Right cardiac atrium (tissue), 5 donors: ENCODE results near the gene NXNL1. TPM values are rescaled to one million over a fixed set of nuclear protein-coding genes. Genes with fewer than 3 reads are reported as not detected.
"Not testable (repeated sequence)": the region's sequence is repeated elsewhere in the genome, so short reads cannot be mapped to it uniquely, and the experiment has no call there.

ENCODE experiments used
- ATAC-seq, 2 donors: fragments of 200-7000 bp; cut with Tn5 transposase; one replicate each; pipeline versions ENCODE4 v1.8.0 to v1.9.1; 2020; ENCODE audit warnings: moderate library complexity in 2 of 2, mild to moderate bottlenecking in 1 of 2
- DNase-seq, 3 donors: peaks; one replicate each; pipeline ENCODE4 v3.0.0-alpha.2; 2020
- H3K27ac ChIP-seq: one replicate; pipeline ENCODE4 v1.5.1; 2013; ENCODE audit warnings: mild to moderate bottlenecking, low read length, control low read depth, moderate library complexity
- H3K27me3 ChIP-seq: one replicate; pipeline ENCODE4 v1.6.1; 2013; ENCODE audit not compliant: control insufficient read depth, insufficient read depth
- H3K4me1 ChIP-seq: one replicate; pipeline ENCODE4 v1.6.1; 2013; ENCODE audit warnings: low read length; ENCODE audit not compliant: control insufficient read depth, insufficient read depth
- H3K4me3 ChIP-seq: one replicate; pipeline ENCODE4 v1.5.1; 2013; ENCODE audit warnings: low read length, control low read depth
- H3K9me3 ChIP-seq: one replicate; pipeline ENCODE4 v1.6.1; 2013; ENCODE audit warnings: low read length; ENCODE audit not compliant: control insufficient read depth
- WGBS: extraction: QIAGEN DNeasy Blood & Tissue Kit; methylation state at CpG from one replicate; pipeline ENCODE4 v1.1.7; 2013; 5-methylcytosine and 5-hydroxymethylcytosine counted together
- intact Hi-C, 4 donors: fragments of 100-400 bp; cut with DNase I; formaldehyde crosslinking; loops; one replicate each; pipeline versions ENCODE4 v1.11.0 to v1.14.0; 2022 to 2023
- long read RNA-seq, 4 donors: library from polyadenylated mRNA; unstranded; transcript quantifications; one replicate each; pipeline ENCODE4 v2.0.0, GENCODE V29; 2020 to 2021
- polyA plus RNA-seq: library from polyadenylated mRNA; stranded (reverse); fragments of 200-250 nt; gene quantifications from one replicate; pipeline ENCODE4 v1.2.3, GENCODE V29; 2013
- total RNA-seq, 4 donors: library from RNA; stranded (reverse); fragmentation: NEBNext Ultra II Directional; extraction: Animal tissue kit (Norgen Biotek cat#: 25700); gene quantifications; one replicate each; pipeline ENCODE4 v1.2.1, GENCODE V29; 2021
- donor health status: healthy with polysubstance abuse.
- donor health status: DM: no; HTN: yes; CAD: no.
- donor health status: DM: no; HTN: no; CAD: no.
- donor health status: DM: no; HTN: yes; CAD: no; lungs with severe emphysema.
- donor health status: DM: yes; HTN: yes; CAD: no.

Gene NXNL1
- total RNA-seq (under 1 TPM in 2 of 4 donors, not detected in 2; 0.29 to 0.45 TPM), polyA plus RNA-seq (0.63 TPM)
- long read RNA-seq, donor 1, partial matches to known transcripts: 0 of 1 reads
- long read RNA-seq, donor 1, other reads (novel, unspliced or antisense): 1 of 1 reads
- long read RNA-seq, donor 2: 0 reads
- long read RNA-seq, donor 3: 0 reads
- long read RNA-seq, donor 4: 0 reads

DNA sequence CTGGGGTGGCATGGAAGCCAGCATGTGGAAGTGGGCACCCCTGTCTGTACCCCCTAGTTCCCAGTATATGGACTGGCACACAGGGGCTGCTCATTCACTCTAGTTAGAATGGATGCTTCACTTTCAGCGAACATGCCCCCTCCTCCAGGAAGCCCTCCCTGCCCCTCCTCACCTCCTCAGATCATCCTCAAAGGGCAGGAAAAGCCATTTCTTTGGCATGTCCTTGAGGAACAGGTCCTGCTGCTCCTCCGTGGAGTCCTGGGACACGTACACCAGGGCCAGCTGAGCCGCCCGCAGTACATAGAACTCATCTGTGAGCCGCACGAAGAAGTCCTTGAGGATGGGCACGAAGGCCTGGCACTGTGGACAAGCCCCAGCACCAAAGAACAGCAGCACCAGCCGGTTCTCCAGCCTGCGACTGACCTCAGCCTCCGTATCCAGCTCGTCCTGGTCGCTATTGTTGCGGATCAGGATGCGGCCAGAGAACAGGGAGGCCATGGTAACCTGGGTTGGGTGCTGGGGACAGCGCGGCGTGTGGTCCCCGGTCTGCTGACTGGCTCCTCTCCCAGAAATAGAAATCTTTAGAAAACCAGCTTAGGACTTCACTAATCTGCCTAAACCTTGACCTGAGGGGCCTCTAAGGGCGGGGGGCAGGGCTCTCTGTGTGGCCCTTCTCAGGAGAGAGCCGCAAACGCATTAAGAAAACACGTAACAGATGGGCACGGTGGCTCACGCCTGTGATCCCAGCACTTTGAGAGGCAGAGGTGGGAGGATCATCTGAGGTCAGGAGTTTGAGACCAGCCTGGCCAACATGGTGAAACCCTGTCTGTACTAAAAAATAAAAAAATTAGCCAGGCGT lies at the start of gene NXNL1:
NXNL1 (minus strand) TSS at position 555 of the 859 bp plus-strand sequence; CDS start at position 498, 57 bp downstream.
- WGBS: 85% methylated on average over 26 of the region's 26 CpGs
- Histone ChIP-seq H3K9me3 (no peaks in the 10 kb centered on the region), H3K27ac (no peak within 1 kb of the TSS), H3K27me3 (no peaks in the 10 kb centered on the region), H3K4me1 (no peaks in the 10 kb centered on the region), H3K4me3 (no peak within 1 kb of the TSS)
- intact Hi-C loops: loop anchor here in 1 of 4 donors (10.0 kb wide), 1 partner anchor 66 kb away; the partner anchor contains the start of gene CCDC194
- peak in 1 of 2 donors; percentile 40 for ATAC-seq
- peak in 1 of 3 donors; percentile 20 for DNase-seq

- ATAC-seq, H3K27me3 ChIP-seq, intact Hi-C loops, H3K4me1 ChIP-seq, H3K4me3 ChIP-seq, H3K9me3 ChIP-seq: not testable (repeated sequence)
- peak in 1 of 3 donors; percentile 7 for DNase-seq
- WGBS: 94% methylated on average over 3 of the region's 3 CpGs
- H3K27ac ChIP-seq: peak overlapping the region; percentile 56
Observed at GRCh38 chr19:17508558-17508933, 47.8 kb upstream of the NXNL1 start.

DNA sequence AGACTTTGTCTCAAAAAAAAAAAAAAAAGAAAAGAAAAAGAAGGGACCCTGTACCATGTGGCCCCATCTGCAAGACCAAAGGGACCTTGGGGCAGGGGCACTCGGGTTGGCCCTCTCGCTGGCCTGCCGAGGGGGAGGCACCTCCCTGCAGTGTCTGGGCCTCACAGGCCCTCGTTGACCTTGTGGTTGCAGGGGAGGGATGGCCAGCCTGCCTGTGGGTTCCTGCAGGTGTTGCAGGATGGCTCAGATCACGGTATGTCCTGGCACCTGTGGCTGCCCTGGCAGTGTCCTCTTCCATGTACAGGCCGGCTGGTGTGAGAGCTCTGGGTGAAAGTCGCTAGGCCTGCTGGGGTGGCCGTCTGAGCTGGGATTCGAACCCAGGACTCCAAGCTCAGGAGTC lies 46.0 kb upstream of the NXNL1 start:
- H3K4me3 ChIP-seq: no peak overlapping the region
- DNase-seq (peak in 1 of 3 donors; percentile 50), ATAC-seq (no peak)
- intact Hi-C loops: no loop called here
- H3K4me1 ChIP-seq: peaks cover 7% of the 10 kb centered on the region
- 78% methylated on average over 9 of the region's 9 CpGs for WGBS
- H3K27ac ChIP-seq: no peak overlapping the region
- no peaks in the 10 kb centered on the region for H3K9me3 ChIP-seq
- H3K27me3 ChIP-seq: no peaks in the 10 kb centered on the region

GRCh38 chr19:17505223-17505622 lies 44.5 kb upstream of the NXNL1 start:
- Histone ChIP-seq H3K4me1 (peaks cover 4% of the 10 kb centered on the region), H3K9me3 (no peaks in the 10 kb centered on the region), H3K27ac (no peak overlapping the region), H3K4me3 (no peak overlapping the region), H3K27me3 (no peaks in the 10 kb centered on the region)
- intact Hi-C loops: no loop called here
- DNase-seq (peak in 1 of 3 donors; percentile 54), ATAC-seq (no peak)
- 63% methylated on average over 10 of the region's 10 CpGs for WGBS

DNA sequence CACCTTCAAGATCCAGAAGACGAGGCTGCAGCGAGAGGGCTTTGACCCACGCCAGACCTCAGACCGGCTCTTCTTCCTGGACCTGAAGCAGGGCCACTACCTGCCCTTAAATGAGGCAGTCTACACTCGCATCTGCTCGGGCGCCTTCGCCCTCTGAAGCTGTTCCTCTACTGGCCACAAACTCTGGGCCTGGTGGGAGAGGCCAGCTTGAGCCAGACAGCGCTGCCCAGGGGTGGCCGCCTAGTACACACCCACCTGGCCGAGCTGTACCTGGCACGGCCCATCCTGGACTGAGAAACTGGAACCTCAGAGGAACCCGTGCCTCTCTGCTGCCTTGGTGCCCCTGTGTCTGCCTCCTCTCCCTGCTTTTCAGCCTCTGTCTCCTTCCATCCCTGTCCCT lies 43.7 kb upstream of the NXNL1 start:
- Histone ChIP-seq H3K4me3 (no peak overlapping the region), H3K9me3 (no peaks in the 10 kb centered on the region), H3K27me3 (no peaks in the 10 kb centered on the region), H3K27ac (no peak overlapping the region), H3K4me1 (peaks cover 7% of the 10 kb centered on the region)
- DNase-seq (peak in 1 of 3 donors; percentile 33), ATAC-seq (no peak)
- 91% methylated on average over 13 of the region's 13 CpGs for WGBS
- intact Hi-C loops: no loop called here

- ATAC-seq: no peak
Observed at GRCh38 chr19:17504030-17504429, 43.3 kb upstream of the NXNL1 start.

GRCh38 chr19:17503240-17503639 lies 42.5 kb upstream of the NXNL1 start:
- Histone ChIP-seq H3K27me3 (no peaks in the 10 kb centered on the region), H3K4me1 (peaks cover 7% of the 10 kb centered on the region), H3K9me3 (no peaks in the 10 kb centered on the region), H3K4me3 (no peak overlapping the region), H3K27ac (no peak overlapping the region)
- ATAC-seq (no peak), DNase-seq (no peak)
- 94% methylated on average over 6 of the region's 6 CpGs for WGBS
- intact Hi-C loops: no loop called here

More at GRCh38 chr19:17504030-17504429, 43.3 kb upstream of the NXNL1 start:
- H3K27ac ChIP-seq: no peak overlapping the region
- H3K4me3 ChIP-seq: no peak overlapping the region
- H3K27me3 ChIP-seq: no peaks in the 10 kb centered on the region
- peak in 1 of 3 donors; percentile 45 for DNase-seq
- H3K4me1 ChIP-seq: peaks cover 7% of the 10 kb centered on the region
- intact Hi-C loops: no loop called here
- WGBS: over 99% methylated on average over 2 of the region's 2 CpGs
- no peaks in the 10 kb centered on the region for H3K9me3 ChIP-seq

GRCh38 chr19:17500447-17501198 lies 39.9 kb upstream of the NXNL1 start:
- DNase-seq (peak in 2 of 3 donors; percentile 42 to 63), ATAC-seq (no peak)
- intact Hi-C loops: no loop called here
- H3K27ac ChIP-seq: peak overlapping the region; percentile 65
- H3K4me1 ChIP-seq: peaks cover 7% of the 10 kb centered on the region
- H3K27me3 ChIP-seq: no peaks in the 10 kb centered on the region
- H3K4me3 ChIP-seq: no peak overlapping the region
- H3K9me3 ChIP-seq: no peaks in the 10 kb centered on the region
- WGBS: 91% methylated on average over 27 of the region's 27 CpGs

- ATAC-seq: peak; percentile 34 to 48
- 40% methylated on average over 21 of the region's 21 CpGs for WGBS
- peak in 2 of 3 donors; percentile 73 to 74 for DNase-seq
- Histone ChIP-seq H3K27ac (peak overlapping the region; percentile 65), H3K9me3 (no peaks in the 10 kb centered on the region), H3K27me3 (no peaks in the 10 kb centered on the region), H3K4me3 (no peak overlapping the region), H3K4me1 (peaks cover 7% of the 10 kb centered on the region)
- intact Hi-C loops: no loop called here
Observed at GRCh38 chr19:17499648-17500446, 39.1 kb upstream of the NXNL1 start.

- intact Hi-C loops, ATAC-seq, H3K27ac ChIP-seq, H3K9me3 ChIP-seq, H3K27me3 ChIP-seq, H3K4me3 ChIP-seq, H3K4me1 ChIP-seq: not testable (repeated sequence)
- WGBS: 65% methylated on average over 12 of the region's 12 CpGs
- peak in 1 of 3 donors; percentile 13 for DNase-seq
Observed at GRCh38 chr19:17499025-17499424, 38.3 kb upstream of the NXNL1 start.
